ENCODE measurements around the gene LNPEP. TPM values are rescaled to one million over a fixed set of nuclear protein-coding genes. Genes with fewer than 3 reads are reported as not detected.

The LNPEP gene
- 10 to 100 TPM; 90.8 to 95.8 TPM for total RNA-seq

DNA sequence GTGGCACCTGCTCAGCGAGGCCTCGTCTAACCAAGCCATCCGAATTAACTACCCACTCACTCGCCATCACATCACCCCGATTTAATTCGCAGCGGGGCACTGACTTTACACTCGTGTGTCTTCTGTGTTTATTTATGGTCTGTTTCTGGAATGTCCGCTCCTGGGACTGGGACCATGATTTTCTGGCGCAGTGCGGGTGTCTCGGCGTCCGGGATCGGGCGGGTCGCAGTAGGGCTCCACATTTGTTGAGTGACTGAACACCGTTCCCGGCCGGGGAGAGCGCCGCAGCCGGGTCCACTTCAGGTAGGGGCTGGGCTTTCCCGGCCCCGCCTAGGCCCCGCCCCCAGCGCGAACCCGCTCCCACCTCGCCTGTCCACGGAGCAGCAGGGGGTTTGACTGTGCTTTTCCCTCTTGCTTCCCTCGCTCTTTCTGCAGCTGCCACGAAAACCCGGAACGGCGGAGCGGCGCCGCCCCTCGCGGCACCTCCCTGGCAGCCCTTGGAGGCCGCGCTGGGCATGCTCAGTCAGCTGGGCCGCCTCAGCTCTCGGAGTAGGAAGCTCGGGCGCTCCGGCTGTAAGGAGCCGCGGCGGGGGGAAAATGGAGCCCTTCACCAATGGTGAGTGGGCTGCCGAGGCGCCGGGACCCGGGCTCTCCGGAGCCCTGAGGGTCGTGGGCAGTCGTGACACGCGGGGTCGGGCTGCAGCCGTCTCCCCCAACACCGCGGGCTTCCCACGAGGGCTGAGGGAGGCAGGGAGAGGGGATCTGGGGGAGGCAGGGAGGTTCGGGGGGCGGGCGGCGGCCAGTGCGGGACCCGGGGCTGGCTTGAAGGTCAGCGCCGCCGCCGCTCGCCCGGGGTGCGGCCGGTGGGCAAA, at the start of gene LNPEP:
TSS of gene LNPEP (plus strand) at position 522 of the 872 bp plus-strand sequence. CDS start at position 598, 76 bp downstream.

Other genes starting within 250 kb of the LNPEP start
- gene ERAP1, start 128.1 kb upstream of the LNPEP start, total RNA-seq: 100 to 1,000 TPM; 176 to 194 TPM
- 100 to 1,000 TPM; 136 to 144 TPM for gene ERAP2, start 59.6 kb upstream of the LNPEP start, total RNA-seq
- gene LIX1, start 206.5 kb downstream of the LNPEP start, total RNA-seq: not detected
- 10 to 100 TPM; 23.8 to 29.0 TPM for gene RIOK2, start 247.2 kb downstream of the LNPEP start, total RNA-seq